Esophagus squamous epithelium (tissue), 4 donors: ENCODE results near the gene LNX2.

Experiments used
- CTCF ChIP-seq, 6 experiments: fragments of 450-650 bp in 4 of 6; fragments of 200-600 bp in 2 of 6; sonication (generic) in 2 of 6; IDR thresholded peaks; one replicate each; pipeline ENCODE4 v1.5.1; 2016 to 2019; ENCODE audit warnings: antibody characterized with exemption in 6 of 6, mild to moderate bottlenecking in 4 of 6, moderate library complexity in 4 of 6
- POLR2A ChIP-seq, 4 donors: fragments of 450-650 bp; IDR thresholded peaks; one replicate each; pipeline ENCODE4 v1.6.1; 2017; ENCODE audit warnings: antibody characterized with exemption in 4 of 4, mild to moderate bottlenecking in 4 of 4, moderate library complexity in 3 of 4

GRCh38 chr13:27599096-27599495 lies 21.2 kb downstream of the LNX2 start:
- TF ChIP-seq CTCF (IDR thresholded peaks at IDR 0.05) = no peak
- no peak for TF ChIP-seq POLR2A (IDR thresholded peaks at IDR 0.05)
